Neuron (in vitro differentiated cells): ENCODE data around the gene PTPRN2.

Experiments
- H2AFZ ChIP-seq: one replicate; pipeline ENCODE4 v1.6.1; 2013; ENCODE audit warnings: low read depth, mild to moderate bottlenecking, inconsistent platforms, low read length, moderate library complexity
- H3K27me3 ChIP-seq: one replicate; pipeline ENCODE4 v1.6.1; 2013; ENCODE audit warnings: low read length; ENCODE audit not compliant: insufficient read depth
- H3K36me3 ChIP-seq: one replicate; pipeline ENCODE4 v1.6.1; 2013; ENCODE audit warnings: low read length; ENCODE audit not compliant: insufficient read depth
- H3K4me1 ChIP-seq: one replicate; pipeline ENCODE4 v1.6.1; 2013; ENCODE audit warnings: low read length; ENCODE audit not compliant: insufficient read depth
- H3K4me3 ChIP-seq: 2 replicates; pipeline ENCODE4 v1.5.1; 2013; ENCODE audit warnings: mild to moderate bottlenecking, low read length, moderate library complexity
- H3K9me3 ChIP-seq: one replicate; pipeline ENCODE4 v1.6.1; 2013; ENCODE audit warnings: low read length

The PTPRN2 gene

GRCh38 chr7:157828881-157829280 is 758.7 kb downstream of the PTPRN2 start:
- peaks cover 2% of the 10 kb centered on the region for H3K9me3 ChIP-seq

GRCh38 chr7:157828190-157828589 is 759.4 kb downstream of the PTPRN2 start:
- no peaks in the 10 kb centered on the region for H3K4me1 ChIP-seq
- no peaks in the 10 kb centered on the region for H3K27me3 ChIP-seq
- H2AFZ ChIP-seq = no peak overlapping the region
- H3K9me3 ChIP-seq = peaks cover 2% of the 10 kb centered on the region
- H3K36me3 ChIP-seq = no peaks in the 10 kb centered on the region
- no peak overlapping the region for H3K4me3 ChIP-seq

More at GRCh38 chr7:157828881-157829280, 758.7 kb downstream of the PTPRN2 start:
- H3K36me3 ChIP-seq = no peaks in the 10 kb centered on the region
- H3K4me1 ChIP-seq = no peaks in the 10 kb centered on the region
- H3K27me3 ChIP-seq = no peaks in the 10 kb centered on the region
- H2AFZ ChIP-seq = no peak overlapping the region
- H3K4me3 ChIP-seq = no peak overlapping the region

GRCh38 chr7:157827863-157828160 is 759.8 kb downstream of the PTPRN2 start:
- Histone ChIP-seq H3K4me3 (no peak overlapping the region), H3K27me3 (no peaks in the 10 kb centered on the region), H3K9me3 (peaks cover 2% of the 10 kb centered on the region), H3K36me3 (no peaks in the 10 kb centered on the region), H2AFZ (no peak overlapping the region), H3K4me1 (no peaks in the 10 kb centered on the region)

- no peaks in the 10 kb centered on the region for H3K27me3 ChIP-seq
- no peaks in the 10 kb centered on the region for H3K36me3 ChIP-seq
- H3K4me3 ChIP-seq = no peak overlapping the region
- H3K4me1 ChIP-seq = no peaks in the 10 kb centered on the region
- no peak overlapping the region for H2AFZ ChIP-seq
- H3K9me3 ChIP-seq = peaks cover 2% of the 10 kb centered on the region
These were observed 760.4 kb downstream of the PTPRN2 start for GRCh38 chr7:157827045-157827862.

GRCh38 chr7:157826566-157826965 is 761.1 kb downstream of the PTPRN2 start:
- H3K9me3 ChIP-seq = peaks cover 2% of the 10 kb centered on the region
- H3K4me1 ChIP-seq = no peaks in the 10 kb centered on the region
- H2AFZ ChIP-seq = no peak overlapping the region
- H3K27me3 ChIP-seq = no peaks in the 10 kb centered on the region
- no peaks in the 10 kb centered on the region for H3K36me3 ChIP-seq
- H3K4me3 ChIP-seq = no peak overlapping the region

- Histone ChIP-seq H3K27me3 (no peaks in the 10 kb centered on the region), H3K4me1 (no peaks in the 10 kb centered on the region), H3K4me3 (no peak overlapping the region), H3K9me3 (peaks cover 2% of the 10 kb centered on the region), H2AFZ (no peak overlapping the region), H3K36me3 (no peaks in the 10 kb centered on the region)
These were observed 762.3 kb downstream of the PTPRN2 start for GRCh38 chr7:157825325-157825724.

GRCh38 chr7:157824819-157825121 is 762.9 kb downstream of the PTPRN2 start:
- no peaks in the 10 kb centered on the region for H3K36me3 ChIP-seq
- no peak overlapping the region for H3K4me3 ChIP-seq
- H2AFZ ChIP-seq = no peak overlapping the region
- no peaks in the 10 kb centered on the region for H3K4me1 ChIP-seq
- H3K9me3 ChIP-seq = peaks cover 2% of the 10 kb centered on the region
- no peaks in the 10 kb centered on the region for H3K27me3 ChIP-seq

- H3K4me1 ChIP-seq = no peaks in the 10 kb centered on the region
- no peak overlapping the region for H3K4me3 ChIP-seq
- peaks cover 2% of the 10 kb centered on the region for H3K9me3 ChIP-seq
- H3K27me3 ChIP-seq = no peaks in the 10 kb centered on the region
- H2AFZ ChIP-seq = no peak overlapping the region
- no peaks in the 10 kb centered on the region for H3K36me3 ChIP-seq
These were observed 763.4 kb downstream of the PTPRN2 start for GRCh38 chr7:157824011-157824818.

GRCh38 chr7:157822688-157823031 is 765.0 kb downstream of the PTPRN2 start:
- H3K4me1 ChIP-seq = peaks cover under 1% of the 10 kb centered on the region
- no peak overlapping the region for H2AFZ ChIP-seq
- H3K27me3 ChIP-seq = no peaks in the 10 kb centered on the region
- H3K4me3 ChIP-seq = no peak overlapping the region
- H3K36me3 ChIP-seq = no peaks in the 10 kb centered on the region
- H3K9me3 ChIP-seq = peaks cover 2% of the 10 kb centered on the region

GRCh38 chr7:157821959-157822687 is 765.5 kb downstream of the PTPRN2 start:
- Histone ChIP-seq H3K9me3 (peaks cover 2% of the 10 kb centered on the region), H3K36me3 (no peaks in the 10 kb centered on the region), H3K4me1 (peaks cover 6% of the 10 kb centered on the region), H2AFZ (no peak overlapping the region), H3K27me3 (no peaks in the 10 kb centered on the region), H3K4me3 (no peak overlapping the region)

GRCh38 chr7:157820796-157821195 is 766.8 kb downstream of the PTPRN2 start:
- Histone ChIP-seq H3K36me3 (no peaks in the 10 kb centered on the region), H3K4me3 (no peak overlapping the region), H3K27me3 (no peaks in the 10 kb centered on the region), H3K9me3 (peaks cover under 1% of the 10 kb centered on the region), H3K4me1 (peaks cover 19% of the 10 kb centered on the region), H2AFZ (no peak overlapping the region)

GRCh38 chr7:157819455-157819807 is 768.2 kb downstream of the PTPRN2 start:
- no peaks in the 10 kb centered on the region for H3K27me3 ChIP-seq
- no peaks in the 10 kb centered on the region for H3K9me3 ChIP-seq
- no peak overlapping the region for H2AFZ ChIP-seq
- H3K4me1 ChIP-seq = peaks cover 20% of the 10 kb centered on the region
- H3K4me3 ChIP-seq = no peak overlapping the region
- no peaks in the 10 kb centered on the region for H3K36me3 ChIP-seq

- Histone ChIP-seq H3K4me1 (peaks cover 20% of the 10 kb centered on the region), H3K27me3 (no peaks in the 10 kb centered on the region), H3K36me3 (no peaks in the 10 kb centered on the region), H3K9me3 (no peaks in the 10 kb centered on the region), H3K4me3 (no peak overlapping the region), H2AFZ (no peak overlapping the region)
These were observed 768.7 kb downstream of the PTPRN2 start for GRCh38 chr7:157818701-157819454.
